ENCODE results near the gene C14orf93.

C14orf93 gene, protein sequence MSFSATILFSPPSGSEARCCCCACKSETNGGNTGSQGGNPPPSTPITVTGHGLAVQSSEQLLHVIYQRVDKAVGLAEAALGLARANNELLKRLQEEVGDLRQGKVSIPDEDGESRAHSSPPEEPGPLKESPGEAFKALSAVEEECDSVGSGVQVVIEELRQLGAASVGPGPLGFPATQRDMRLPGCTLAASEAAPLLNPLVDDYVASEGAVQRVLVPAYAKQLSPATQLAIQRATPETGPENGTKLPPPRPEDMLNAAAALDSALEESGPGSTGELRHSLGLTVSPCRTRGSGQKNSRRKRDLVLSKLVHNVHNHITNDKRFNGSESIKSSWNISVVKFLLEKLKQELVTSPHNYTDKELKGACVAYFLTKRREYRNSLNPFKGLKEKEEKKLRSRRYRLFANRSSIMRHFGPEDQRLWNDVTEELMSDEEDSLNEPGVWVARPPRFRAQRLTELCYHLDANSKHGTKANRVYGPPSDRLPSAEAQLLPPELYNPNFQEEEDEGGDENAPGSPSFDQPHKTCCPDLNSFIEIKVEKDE

DNA sequence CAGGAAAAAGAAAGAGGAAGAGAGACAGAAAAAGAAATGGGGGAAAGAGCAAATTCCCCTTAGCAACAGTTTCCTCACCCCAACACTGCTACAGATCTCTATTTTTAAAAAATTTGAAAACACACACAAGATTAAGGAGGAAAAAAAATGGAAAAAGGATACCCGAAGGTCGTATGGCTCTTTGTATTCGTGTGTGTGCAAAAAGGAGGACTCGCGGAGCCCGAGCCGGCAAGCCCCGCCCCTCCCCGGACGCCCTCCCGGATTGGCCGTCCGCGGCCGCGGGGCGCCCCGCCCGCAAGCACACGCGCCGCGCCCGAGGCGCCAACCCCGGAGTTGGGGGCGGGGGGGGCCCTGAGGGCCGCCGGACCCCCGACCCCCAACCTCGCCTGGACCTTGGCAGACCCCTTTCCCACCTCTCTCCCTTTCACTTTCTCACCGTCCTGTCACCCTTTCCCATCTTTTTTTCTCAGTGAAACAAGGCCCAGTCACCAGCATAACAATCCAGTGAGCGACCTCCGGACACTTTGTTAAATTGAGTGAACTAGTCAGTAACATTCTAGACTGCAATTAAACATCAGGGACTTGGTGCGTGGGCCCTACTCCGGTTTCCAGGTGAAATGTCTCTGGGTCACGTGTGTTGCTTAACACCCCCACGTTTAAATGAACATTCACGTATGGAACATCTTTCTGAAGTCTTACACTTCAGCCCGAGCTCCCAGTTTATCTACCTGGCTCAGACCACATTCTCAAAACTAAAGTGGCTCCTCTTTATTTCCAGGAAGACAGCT lies at the start of gene C14orf93:
TSS of gene C14orf93 (minus strand) at position 205 of the 788 bp plus-strand sequence. CDS start 11,120 bp downstream, outside the sequence.
- DNase-seq (ENCODE audit: low spot score): peak; percentile 81

DNA sequence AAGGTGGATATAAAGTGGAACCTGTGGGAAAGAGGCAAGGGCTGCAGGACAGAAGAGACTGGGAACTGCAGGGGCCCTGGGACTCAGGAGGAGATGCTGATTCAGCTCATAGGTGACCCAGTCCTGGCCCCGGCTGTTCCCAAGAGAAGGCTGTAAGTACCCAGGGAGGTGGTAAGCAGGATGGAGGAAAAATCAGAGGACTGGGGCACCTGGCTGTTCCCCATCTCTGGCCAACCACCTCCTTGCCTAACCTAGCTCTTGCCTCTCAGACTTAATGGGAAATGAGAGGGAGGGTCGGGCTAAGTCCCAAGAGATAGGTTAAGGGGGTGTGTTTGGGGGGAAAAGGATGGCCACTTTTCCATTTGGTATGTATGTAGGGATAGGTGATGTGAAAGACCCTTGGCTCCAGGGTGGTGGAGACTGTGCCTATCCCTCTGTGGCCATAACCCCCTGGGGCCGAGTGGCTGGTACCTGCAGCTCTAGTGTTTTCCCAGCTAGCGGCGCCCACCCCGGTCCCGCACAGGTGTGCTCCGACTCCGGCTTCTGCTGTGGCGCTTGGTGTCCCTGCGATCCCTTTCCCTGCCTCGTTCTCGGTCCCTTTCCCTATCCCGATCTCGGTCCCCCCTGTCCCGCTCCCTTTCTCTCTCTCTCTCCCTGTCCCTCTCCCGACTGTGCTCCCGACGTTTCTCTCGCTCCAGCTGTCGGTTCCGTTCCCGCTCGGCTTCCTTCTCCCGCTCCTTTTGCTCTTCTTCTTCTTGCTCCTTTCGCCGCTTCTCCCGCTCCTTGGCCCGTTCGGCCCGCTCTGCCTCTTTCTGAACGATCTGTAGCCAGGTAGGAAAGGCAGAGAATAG lies 48.9 kb upstream of the C14orf93 start:
- no peak for DNase-seq (ENCODE audit: low spot score)

DNA sequence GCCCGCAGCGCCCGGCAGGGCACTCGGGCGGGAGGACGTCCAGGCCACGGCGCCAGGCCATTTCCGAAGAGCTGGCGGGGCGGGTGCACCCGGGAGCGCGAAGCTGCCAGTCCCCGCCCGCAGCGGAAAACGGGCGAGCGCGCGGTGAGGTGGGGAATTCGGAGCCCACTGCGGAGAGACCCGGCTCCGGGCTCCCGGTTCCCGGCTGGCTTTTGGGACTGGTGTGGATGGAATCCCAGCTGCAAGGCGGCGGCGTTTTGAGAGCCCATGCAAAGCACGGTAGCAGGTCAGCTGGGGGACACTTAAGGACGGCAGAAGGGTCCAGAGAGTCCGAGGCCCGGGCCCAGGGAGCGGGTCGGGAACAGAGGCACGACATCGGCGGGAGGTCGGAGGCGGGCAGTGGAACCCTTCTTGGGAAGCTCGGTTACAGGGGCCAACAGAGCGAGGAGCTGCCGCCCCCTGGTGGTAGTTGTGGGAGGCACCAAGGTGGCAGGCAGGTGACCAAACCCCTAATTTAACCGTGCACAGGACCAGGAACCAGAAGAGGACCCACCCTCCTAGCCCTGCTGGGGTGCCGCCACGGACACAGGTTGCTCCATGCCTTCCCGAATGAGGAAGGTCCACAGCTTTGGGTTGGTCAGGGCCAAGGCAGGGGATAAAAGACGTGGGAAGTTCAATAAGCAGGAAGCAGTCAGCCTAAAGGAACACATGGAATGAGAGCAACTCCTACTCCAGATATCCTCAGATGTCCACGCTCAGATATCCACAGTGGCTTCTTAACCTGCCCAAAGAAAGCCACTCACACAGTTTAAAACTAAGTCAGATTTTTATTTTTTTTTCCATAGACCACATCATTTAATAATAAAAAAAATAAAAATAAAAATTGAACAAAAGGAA lies 48.1 kb upstream of the C14orf93 start:
- DNase-seq (ENCODE audit: low spot score): peak; percentile 86

DNA sequence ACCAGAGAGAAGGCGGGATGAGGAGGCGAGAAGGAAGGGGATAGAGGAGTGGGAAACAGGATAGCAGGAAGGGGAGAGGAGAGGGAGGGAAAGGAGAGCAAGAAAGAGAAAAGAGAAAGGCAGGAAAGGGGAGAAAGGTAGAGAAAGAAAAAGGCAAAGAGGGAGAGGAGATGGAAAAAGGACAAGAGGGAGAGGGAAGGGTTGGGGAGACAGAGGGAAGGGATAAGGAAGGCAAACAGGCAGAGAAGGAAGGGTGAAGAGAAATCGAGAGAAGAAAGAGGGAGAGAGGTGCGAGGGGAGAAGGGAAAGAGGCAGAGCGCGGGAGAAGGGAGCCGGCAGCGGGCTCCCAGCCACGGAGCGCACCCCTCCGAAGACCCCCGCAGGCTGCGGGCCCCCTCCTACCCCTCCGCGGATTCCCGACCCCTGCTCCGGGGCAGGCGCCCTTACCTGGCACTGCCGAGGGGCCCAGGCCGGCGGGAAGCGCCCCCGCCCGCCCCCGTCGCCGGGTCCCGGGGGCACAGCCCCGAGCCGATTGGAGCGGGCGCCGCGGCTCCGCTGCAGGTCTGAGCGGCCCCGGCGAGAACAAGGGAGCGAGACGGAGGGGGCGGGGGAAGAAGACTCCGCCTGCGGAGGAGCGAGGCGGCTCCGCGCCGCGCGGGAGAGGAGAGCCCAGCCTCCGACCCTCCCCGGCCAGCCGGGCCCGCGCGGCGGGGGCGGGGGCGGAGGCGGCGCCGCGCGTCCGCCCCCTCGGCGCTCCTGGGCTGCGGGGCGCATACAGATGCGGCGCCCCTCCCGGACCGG lies 47.2 kb upstream of the C14orf93 start, which contains the start of gene CDH24:
TSS of gene CDH24 (minus strand) at position 565 of the 801 bp plus-strand sequence. CDS start 1,787 bp downstream, outside the sequence.
- DNase-seq (ENCODE audit: low spot score): peak; percentile 51

DNA sequence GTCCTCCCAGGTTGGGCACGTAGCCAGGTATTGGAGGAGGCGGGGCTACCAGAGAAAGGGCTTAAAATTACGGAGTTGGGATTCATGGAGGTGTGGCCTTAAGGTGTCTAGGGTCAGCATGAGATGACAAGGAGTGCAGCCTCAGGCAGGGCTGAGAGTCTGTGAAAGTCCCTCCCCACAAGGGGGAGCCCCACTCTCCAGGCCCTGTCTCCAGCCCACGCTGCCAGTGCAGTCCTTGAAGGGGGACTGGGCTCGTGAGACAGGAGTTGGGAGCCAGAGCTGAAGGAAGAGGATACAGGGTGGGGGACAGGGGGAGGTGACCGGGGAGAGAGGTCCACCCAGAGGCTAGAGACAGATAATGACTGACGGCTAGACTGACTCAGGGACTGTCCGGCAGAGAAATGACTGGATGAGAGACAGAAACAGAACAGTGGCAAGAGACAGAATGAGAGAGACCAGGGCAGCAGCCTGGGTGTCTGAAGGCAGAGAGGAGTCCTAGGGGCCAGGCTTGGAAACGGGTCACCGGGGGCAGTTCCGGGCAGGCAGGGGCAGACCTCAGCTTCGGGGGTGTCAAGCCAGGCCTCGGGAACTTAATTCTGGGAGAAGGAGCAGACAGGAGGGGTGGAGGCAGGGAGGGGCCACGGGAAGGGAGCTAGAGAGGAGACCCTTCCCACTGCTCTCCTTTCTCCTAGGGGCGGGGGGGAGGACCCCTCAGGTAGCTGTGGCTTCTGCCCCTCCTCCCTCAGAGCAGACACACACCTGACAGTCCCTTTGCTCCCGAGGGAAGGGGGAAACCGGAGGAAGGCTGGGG lies 46.4 kb upstream of the C14orf93 start:
- DNase-seq (ENCODE audit: low spot score): peak; percentile 74

DNA sequence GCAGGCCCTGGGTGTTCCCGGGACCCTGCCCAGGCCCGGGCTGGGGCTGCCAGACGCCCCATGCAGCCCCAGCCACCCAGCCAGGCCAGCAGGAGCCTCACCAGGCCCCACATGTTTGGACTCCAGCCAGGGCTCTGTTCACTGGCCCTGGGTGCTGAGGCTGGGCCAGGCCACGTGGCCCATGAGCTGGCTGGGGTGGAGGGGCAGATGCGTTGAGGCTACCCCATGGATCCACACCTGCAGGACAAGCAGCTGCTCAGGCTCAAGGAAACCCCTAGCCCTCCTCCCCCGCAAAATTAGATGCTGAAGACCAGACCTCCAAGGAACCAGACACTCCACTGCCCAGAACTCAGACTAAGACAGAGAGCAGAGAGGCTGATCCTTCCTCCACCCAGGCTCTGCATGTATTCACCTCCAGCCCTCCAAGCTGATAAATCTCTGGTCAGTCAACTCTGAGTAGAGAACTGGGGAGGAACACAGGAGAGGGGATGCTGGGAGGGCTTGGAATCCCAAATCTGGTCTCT lies 45.7 kb upstream of the C14orf93 start:
- DNase-seq (ENCODE audit: low spot score): no peak

DNA sequence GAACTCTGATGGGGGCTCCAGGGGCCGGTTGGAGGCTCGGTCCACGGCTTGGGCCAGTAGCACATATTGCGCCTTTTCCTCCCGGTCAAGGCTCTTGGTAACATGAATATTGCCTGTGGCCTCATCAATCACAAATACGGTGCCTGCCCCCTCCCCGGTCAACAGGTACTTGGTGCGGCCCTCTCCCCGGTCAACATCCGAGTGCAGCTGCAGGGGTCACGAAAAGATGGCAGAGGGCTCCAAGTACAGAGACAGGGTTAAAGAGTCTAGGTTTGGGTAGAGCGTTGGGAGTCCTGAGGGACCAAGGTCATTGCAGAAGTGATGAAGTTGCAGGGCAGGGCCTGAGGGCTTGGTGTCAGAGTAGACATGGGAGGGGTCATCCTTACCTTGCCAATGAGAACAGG lies 45.2 kb upstream of the C14orf93 start:
- no peak for DNase-seq (ENCODE audit: low spot score)

DNA sequence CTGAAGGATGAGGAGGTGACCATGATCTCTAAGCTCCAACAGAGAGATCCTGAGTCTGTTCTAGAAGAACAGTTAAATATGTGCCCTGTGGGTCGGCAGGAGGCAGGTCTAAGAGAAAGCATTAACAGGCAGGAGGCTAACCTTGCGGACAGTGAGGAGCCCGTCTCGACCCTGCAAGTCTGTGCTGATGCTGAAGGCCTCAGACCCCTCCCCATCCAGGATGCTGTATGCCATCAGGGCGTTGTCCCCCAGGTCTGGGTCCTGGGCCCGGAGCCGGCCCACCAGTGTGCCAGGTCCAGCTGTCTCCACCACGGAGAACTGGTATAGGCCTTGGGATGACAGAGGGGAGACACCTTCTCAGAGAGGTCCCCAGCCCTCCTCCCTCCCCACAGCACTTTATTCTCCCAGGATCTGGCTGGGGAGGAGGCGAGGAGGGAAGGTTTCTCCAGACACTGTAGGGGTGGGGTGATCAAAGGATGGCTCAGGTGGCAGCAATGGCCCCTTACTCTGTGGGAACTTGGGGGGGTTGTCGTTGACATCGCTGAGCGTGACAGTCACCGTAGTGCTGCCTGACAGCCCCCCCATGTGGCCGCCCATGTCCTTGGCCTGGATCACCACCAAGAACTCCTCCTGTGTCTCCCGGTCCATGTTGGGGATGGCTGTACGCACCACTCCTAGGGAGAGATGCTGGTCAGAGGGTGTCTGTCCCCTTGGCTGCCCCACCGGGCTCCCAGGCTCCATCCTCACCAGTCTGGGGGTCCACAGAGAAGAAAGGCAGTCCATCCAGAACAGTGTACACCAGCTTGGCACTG lies 44.3 kb upstream of the C14orf93 start:
- DNase-seq (ENCODE audit: low spot score): no peak

DNA sequence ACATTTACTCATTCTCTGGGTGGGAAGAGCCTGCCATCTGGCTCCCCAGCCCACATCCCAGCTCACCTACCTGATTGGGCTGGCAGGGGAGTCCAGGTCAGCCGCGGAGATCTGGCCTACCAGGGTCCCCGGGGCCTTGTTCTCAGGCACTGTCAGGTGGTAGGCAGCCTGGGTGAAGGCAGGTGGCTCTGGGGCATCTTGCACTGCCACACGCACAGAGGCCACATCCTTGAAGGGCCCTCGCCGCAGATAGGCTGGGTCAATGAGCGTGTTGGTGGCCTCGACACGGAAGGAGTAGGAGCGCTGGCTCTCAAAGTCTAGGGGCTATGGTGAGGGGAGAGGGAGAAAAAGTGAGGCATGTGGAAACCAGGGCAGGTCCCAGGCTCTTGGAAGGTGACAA lies 43.5 kb upstream of the C14orf93 start:
- no peak for DNase-seq (ENCODE audit: low spot score)

DNA sequence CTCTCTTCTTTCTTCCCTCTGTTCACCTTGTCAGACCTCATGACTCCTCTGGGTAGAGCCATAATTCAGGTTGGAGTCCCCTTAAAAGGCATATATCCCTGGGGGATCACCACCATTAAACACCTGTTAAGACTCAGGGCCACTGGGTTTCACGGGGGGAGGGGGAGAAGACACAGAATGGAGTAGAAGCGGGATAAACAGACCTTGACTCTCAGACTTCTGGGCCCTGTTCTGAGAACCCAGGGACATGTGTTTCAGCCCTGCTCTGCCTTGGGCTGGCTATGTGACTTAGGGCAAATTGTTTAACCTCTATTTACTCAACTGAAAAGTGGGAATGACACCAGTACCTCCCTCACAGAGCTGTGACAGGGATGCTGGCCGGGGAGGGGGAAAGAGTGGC lies 42.7 kb upstream of the C14orf93 start:
- no peak for DNase-seq (ENCODE audit: low spot score)

DNA sequence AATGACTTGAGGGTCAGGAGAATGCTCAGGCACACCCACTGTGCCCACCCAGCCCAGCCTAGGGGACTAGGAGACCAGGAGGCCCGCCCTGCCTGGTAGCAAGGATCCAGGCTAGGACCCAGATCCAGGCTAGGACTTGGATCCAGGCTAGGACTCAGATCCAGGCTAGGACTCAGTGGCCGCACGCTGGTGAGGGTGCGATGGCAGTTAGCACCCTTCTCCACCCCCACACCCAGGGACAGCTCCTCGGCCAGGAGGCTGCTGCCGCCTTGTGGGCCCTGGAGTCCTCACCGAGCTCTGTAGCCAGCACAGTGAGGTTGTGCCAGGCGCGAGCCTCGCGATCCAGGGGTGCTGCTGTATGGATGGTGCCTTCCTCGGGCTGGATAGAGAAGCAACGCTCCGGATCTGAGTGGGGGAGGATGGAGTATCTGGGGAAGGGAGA lies 42.3 kb upstream of the C14orf93 start:
- no peak for DNase-seq (ENCODE audit: low spot score)

DNA sequence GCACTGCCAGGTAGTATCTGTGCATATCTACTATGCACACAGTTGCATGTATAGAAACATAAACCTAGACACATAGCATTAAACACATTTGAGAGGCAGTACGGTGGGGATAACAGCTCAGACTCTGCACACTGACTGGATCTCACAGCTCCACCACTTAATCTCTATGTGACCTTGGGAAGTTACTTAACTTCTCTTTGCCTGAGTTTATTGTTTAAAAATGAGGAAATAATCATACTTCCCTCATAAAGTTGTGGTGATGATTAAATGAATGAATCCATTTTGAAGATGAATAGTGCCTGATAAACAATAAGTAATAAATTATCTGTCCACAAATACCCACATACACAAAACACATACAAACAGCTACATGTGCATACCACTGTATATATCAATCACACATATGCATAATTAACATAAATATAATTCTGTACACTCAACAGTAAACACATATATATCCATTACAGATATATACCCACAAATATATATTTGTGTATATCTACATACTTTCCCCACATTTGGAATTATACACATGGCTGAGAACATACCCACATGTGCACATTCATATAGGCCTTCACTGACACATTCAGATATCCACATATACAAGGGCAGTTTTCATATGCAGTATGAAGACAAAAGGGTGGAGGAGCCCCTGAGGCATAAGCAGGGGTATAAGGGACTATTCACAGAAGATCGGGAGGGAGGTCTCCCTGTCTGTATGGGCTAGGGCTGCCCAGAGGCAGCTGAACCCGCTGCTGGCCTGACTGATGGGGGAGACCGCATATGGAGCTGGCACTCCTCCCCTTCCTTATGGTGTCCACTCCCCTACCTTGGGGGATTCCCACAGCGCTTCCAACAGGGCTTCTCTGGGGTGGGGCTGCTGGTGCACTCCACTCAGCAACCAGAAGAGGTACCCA lies 41.5 kb upstream of the C14orf93 start:
- DNase-seq (ENCODE audit: low spot score): no peak

DNA sequence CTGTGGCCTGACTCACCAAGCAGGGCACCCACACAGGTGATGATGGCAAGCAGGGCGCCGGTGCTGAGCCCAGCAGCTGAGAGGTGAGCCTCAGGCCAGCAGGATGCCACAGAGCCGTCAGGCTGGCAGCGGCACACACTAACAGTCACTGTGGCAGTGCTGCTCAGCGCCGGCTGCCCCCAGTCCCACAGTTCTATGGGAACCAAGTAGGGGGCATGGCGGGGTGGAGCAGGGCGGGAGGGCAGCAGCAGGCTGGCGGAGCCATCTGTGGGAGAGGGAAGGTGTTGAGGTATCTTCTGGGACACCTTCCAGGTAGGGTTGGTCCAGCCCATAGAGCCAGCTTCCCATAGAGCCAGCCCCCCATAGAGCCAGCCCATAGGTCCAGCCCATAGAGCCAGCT lies 39.1 kb upstream of the C14orf93 start:
- no peak for DNase-seq (ENCODE audit: low spot score)

DNA sequence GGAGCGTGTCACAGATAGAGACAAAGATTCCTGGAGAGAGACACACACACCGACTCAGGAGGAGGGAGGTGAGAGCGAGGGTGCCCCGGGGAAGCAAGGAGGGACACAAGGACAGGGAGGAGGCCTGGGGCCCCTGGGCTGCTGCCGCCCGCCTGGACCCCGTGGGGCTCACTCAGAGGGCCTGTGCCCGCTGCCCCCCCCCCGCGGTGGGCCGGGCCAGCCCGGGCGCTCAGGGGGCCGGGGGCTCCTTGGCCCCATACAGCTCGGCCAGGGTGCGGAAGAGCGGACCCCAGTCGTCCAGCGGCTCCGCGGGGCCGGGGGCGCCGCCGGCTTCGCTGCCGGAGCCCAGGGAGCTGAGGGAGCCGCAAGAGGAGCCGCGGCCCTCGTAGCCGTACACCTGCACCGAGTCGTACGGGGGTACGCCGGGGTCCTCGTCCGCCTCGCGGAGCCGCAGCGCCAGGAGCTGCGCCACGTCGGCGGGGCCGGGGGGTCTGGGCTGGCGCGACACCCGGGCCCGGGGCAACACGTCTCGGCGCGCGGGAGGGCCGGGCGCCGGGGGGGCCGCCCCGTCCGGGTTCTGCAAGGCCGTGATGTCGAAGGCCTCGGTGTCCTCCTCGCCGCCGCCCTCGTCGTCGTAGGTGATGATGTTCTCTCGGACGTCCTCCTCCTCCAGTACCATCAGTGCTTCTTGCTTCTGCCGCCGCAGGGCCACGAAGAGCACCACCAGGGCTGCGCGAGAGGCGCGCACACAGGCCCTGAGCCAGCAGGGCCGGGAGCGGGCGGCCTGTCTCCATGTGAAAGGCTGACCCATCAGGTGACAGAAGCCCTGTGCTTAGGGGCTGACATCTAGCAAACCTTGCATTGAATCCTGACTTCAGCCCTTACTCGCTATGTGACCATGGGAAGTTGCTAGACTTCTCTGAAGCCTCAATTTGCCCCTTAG lies 38.1 kb upstream of the C14orf93 start:
- no peak for DNase-seq (ENCODE audit: low spot score)

DNA sequence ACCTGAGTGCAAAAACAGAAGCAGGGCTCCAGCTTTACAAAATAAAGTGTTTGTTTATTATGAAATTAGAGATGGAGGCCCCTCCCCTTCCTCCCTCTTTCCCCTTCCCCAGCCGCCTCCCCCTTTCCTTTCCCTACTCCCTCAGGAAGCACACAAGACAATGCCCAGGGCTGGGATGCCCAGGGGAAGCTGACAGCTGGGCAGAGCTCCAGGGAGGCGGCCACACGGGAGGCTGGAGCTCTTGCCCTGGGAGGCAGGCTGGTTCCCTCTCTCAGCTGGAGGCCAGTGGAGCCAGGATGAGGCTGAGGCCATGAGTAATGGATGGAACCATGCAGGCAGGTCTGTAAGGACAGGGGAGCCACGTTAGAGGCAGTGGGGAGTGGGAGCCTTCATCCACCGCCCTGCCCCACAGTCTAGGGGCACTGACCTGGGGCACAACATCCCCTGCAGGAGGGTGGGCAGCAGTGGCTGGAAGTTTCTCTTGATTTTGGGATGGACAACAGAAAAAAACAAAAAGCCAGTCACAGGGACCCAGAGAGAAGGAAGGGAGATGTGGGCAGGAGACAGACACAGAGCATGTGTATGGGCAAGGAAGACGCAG lies 37.2 kb upstream of the C14orf93 start:
- DNase-seq (ENCODE audit: low spot score): no peak
